Measurements from ENCODE around the gene NMBR. TPM values are rescaled to one million over a fixed set of nuclear protein-coding genes. Genes with fewer than 3 reads are reported as not detected.
"Not testable (repeated sequence)": the region's sequence is repeated elsewhere in the genome, so short reads cannot be mapped to it uniquely, and the experiment has no call there.

NMBR gene
- total RNA-seq, 1 experiment from 2014 or later, result not detected

- no peaks in the 10 kb centered on the region for H4K20me1 ChIP-seq (ENCODE audit: insufficient read depth, low read depth, low read length)
- H3K9me2 ChIP-seq (replicated peaks; ENCODE audit: insufficient read depth, low read length), result no peaks in the 10 kb centered on the region
- no peaks in the 10 kb centered on the region for H3K36me3 ChIP-seq (ENCODE audit: insufficient read depth, low read length)
- no peak overlapping the region for H2AFZ ChIP-seq (ENCODE audit: low read length)
- H3K4me3 ChIP-seq (ENCODE audit: low read length), result no peak overlapping the region
- H3K4me1 ChIP-seq (ENCODE audit: low read length), result no peaks in the 10 kb centered on the region
- H3K27ac ChIP-seq (ENCODE audit: low read length), result no peak overlapping the region
- H3K9ac ChIP-seq (ENCODE audit: low read length), result no peak overlapping the region
- peak; percentile 40 for DNase-seq
- no peaks in the 10 kb centered on the region for H3K27me3 ChIP-seq (ENCODE audit: low read length)
- no peak overlapping the region for H3K4me2 ChIP-seq (ENCODE audit: low read depth, low read length, poor library complexity, severe bottlenecking)
- H3K79me2 ChIP-seq (ENCODE audit: low read length), result no peaks in the 10 kb centered on the region
- no peaks in the 10 kb centered on the region for H3K9me3 ChIP-seq (ENCODE audit: low read length)
These were observed 74.9 kb downstream of the NMBR start for GRCh38 chr6:142071981-142072380.

GRCh38 chr6:142068416-142068815 is 78.5 kb downstream of the NMBR start:
- Histone ChIP-seq H3K79me2 (ENCODE audit: low read length) (no peaks in the 10 kb centered on the region), H3K27me3 (ENCODE audit: low read length) (no peaks in the 10 kb centered on the region), H3K4me2 (ENCODE audit: low read depth, low read length, poor library complexity, severe bottlenecking) (no peak overlapping the region), H3K9me3 (ENCODE audit: low read length) (no peaks in the 10 kb centered on the region), H3K4me1 (ENCODE audit: low read length) (no peaks in the 10 kb centered on the region), H3K4me3 (ENCODE audit: low read length) (no peak overlapping the region), H4K20me1 (ENCODE audit: insufficient read depth, low read depth, low read length) (no peaks in the 10 kb centered on the region), H3K9me2 (replicated peaks; ENCODE audit: insufficient read depth, low read length) (no peaks in the 10 kb centered on the region), H3K36me3 (ENCODE audit: insufficient read depth, low read length) (no peaks in the 10 kb centered on the region), H3K9ac (ENCODE audit: low read length) (no peak overlapping the region), H3K27ac (ENCODE audit: low read length) (no peak overlapping the region), H2AFZ (ENCODE audit: low read length) (no peak overlapping the region)
- no peak for DNase-seq

GRCh38 chr6:142062861-142063260 is 84.1 kb downstream of the NMBR start:
- H3K9me3 ChIP-seq (ENCODE audit: low read length); H3K36me3 ChIP-seq (ENCODE audit: insufficient read depth, low read length); DNase-seq; H3K79me2 ChIP-seq (ENCODE audit: low read length); H2AFZ ChIP-seq (ENCODE audit: low read length); H3K4me1 ChIP-seq (ENCODE audit: low read length); H3K4me3 ChIP-seq (ENCODE audit: low read length); H4K20me1 ChIP-seq (ENCODE audit: insufficient read depth, low read depth, low read length); H3K27me3 ChIP-seq (ENCODE audit: low read length); H3K4me2 ChIP-seq (ENCODE audit: low read depth, low read length, poor library complexity, severe bottlenecking); H3K9me2 ChIP-seq (replicated peaks; ENCODE audit: insufficient read depth, low read length); H3K27ac ChIP-seq (ENCODE audit: low read length); H3K9ac ChIP-seq (ENCODE audit: low read length): not testable (repeated sequence)

GRCh38 chr6:142058551-142059290 is 88.2 kb downstream of the NMBR start:
- H3K4me2 ChIP-seq (ENCODE audit: low read depth, low read length, poor library complexity, severe bottlenecking), result no peak overlapping the region
- no peak overlapping the region for H3K4me3 ChIP-seq (ENCODE audit: low read length)
- no peaks in the 10 kb centered on the region for H3K4me1 ChIP-seq (ENCODE audit: low read length)
- H4K20me1 ChIP-seq (ENCODE audit: insufficient read depth, low read depth, low read length), result no peaks in the 10 kb centered on the region
- no peaks in the 10 kb centered on the region for H3K36me3 ChIP-seq (ENCODE audit: insufficient read depth, low read length)
- no peaks in the 10 kb centered on the region for H3K79me2 ChIP-seq (ENCODE audit: low read length)
- no peak for DNase-seq
- H2AFZ ChIP-seq (ENCODE audit: low read length), result no peak overlapping the region
- no peaks in the 10 kb centered on the region for H3K9me3 ChIP-seq (ENCODE audit: low read length)
- no peak overlapping the region for H3K27ac ChIP-seq (ENCODE audit: low read length)
- no peaks in the 10 kb centered on the region for H3K9me2 ChIP-seq (replicated peaks; ENCODE audit: insufficient read depth, low read length)
- no peak overlapping the region for H3K9ac ChIP-seq (ENCODE audit: low read length)
- H3K27me3 ChIP-seq (ENCODE audit: low read length), result no peaks in the 10 kb centered on the region

DNA sequence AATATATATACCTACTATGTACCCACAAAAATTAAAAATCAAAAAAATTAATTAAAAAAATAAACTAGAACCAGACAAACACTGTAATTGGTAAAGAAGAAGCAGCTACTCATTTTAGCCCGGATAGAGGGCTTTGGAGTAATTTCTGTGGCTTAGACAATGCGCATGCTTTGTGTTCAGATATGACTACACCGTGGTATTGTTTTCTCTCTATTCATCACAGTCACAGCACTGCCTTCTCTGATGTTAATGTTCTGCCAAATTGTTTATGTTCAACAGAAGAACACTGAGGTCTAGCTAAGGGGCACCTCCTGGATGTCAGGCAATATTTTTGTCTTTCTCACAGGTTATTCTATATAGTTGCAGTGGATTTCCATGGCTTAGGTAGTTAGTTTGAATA is 91.7 kb downstream of the NMBR start:
- no peak overlapping the region for H3K27ac ChIP-seq (ENCODE audit: low read length)
- H3K27me3 ChIP-seq (ENCODE audit: low read length), result no peaks in the 10 kb centered on the region
- no peak overlapping the region for H3K4me2 ChIP-seq (ENCODE audit: low read depth, low read length, poor library complexity, severe bottlenecking)
- H3K4me1 ChIP-seq (ENCODE audit: low read length), result no peaks in the 10 kb centered on the region
- H3K36me3 ChIP-seq (ENCODE audit: insufficient read depth, low read length), result no peaks in the 10 kb centered on the region
- H3K4me3 ChIP-seq (ENCODE audit: low read length), result no peak overlapping the region
- no peak overlapping the region for H3K9ac ChIP-seq (ENCODE audit: low read length)
- DNase-seq, result no peak
- peaks cover 5% of the 10 kb centered on the region; the same call in 1 of the 2 replicates for H3K9me3 ChIP-seq (ENCODE audit: low read length)
- no peak overlapping the region for H2AFZ ChIP-seq (ENCODE audit: low read length)
- H4K20me1 ChIP-seq (ENCODE audit: insufficient read depth, low read depth, low read length), result no peaks in the 10 kb centered on the region
- H3K9me2 ChIP-seq (replicated peaks; ENCODE audit: insufficient read depth, low read length), result no peaks in the 10 kb centered on the region
- no peaks in the 10 kb centered on the region for H3K79me2 ChIP-seq (ENCODE audit: low read length)

DNA sequence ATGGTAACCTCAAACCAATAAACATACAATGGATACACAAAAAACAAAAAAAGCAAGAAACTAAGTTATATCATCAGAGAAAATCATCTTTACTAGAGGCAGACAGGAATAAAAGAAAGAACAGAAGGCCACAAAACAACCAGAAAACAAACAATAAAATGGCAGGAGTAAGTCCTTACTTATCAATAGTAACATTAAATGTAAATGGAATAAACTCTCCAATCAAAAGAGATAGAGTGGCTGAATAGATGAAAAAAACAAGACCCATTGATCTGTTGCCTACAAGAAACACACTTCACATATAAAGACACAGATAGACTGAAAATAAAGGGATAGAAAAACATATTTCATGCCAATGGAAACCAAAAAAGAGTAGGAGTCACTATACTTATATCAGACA is 95.5 kb downstream of the NMBR start:
- no peak overlapping the region for H3K27ac ChIP-seq (ENCODE audit: low read length)
- no peak for DNase-seq
- no peaks in the 10 kb centered on the region for H4K20me1 ChIP-seq (ENCODE audit: insufficient read depth, low read depth, low read length)
- H3K4me3 ChIP-seq (ENCODE audit: low read length), result no peak overlapping the region
- no peak overlapping the region for H2AFZ ChIP-seq (ENCODE audit: low read length)
- H3K4me1 ChIP-seq (ENCODE audit: low read length), result no peaks in the 10 kb centered on the region
- H3K36me3 ChIP-seq (ENCODE audit: insufficient read depth, low read length), result no peaks in the 10 kb centered on the region
- H3K9me2 ChIP-seq (replicated peaks; ENCODE audit: insufficient read depth, low read length), result no peaks in the 10 kb centered on the region
- no peaks in the 10 kb centered on the region for H3K79me2 ChIP-seq (ENCODE audit: low read length)
- H3K4me2 ChIP-seq (ENCODE audit: low read depth, low read length, poor library complexity, severe bottlenecking), result no peak overlapping the region
- peaks cover 5% of the 10 kb centered on the region; the same call in 1 of the 2 replicates for H3K9me3 ChIP-seq (ENCODE audit: low read length)
- no peak overlapping the region for H3K9ac ChIP-seq (ENCODE audit: low read length)
- no peaks in the 10 kb centered on the region for H3K27me3 ChIP-seq (ENCODE audit: low read length)

DNA sequence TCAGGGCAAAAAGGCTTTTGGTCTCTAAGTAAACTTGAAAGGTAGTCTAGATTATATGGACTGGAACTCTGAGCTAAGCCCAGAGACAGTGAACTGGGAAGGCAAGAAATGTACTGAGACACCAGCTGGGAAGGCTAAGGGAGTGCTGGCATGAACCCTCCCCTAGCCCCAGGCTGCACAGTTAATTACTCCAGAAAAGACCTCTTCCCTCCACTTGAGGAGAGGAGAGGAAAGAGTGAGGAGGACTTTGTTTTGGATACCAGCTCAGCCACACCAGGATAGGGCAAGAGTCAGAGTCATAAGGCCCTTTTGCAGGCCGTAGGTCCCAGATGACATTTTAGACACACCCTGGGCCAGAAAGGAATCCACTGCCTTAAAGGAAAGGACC is 98.3 kb downstream of the NMBR start:
- Histone ChIP-seq H2AFZ (ENCODE audit: low read length) (no peak overlapping the region), H3K36me3 (ENCODE audit: insufficient read depth, low read length) (no peaks in the 10 kb centered on the region), H3K9me3 (ENCODE audit: low read length) (peaks cover 5% of the 10 kb centered on the region; the same call in 1 of the 2 replicates), H3K4me2 (ENCODE audit: low read depth, low read length, poor library complexity, severe bottlenecking) (no peak overlapping the region), H3K4me1 (ENCODE audit: low read length) (no peaks in the 10 kb centered on the region), H3K27ac (ENCODE audit: low read length) (no peak overlapping the region), H3K27me3 (ENCODE audit: low read length) (no peaks in the 10 kb centered on the region), H3K9ac (ENCODE audit: low read length) (no peak overlapping the region), H3K79me2 (ENCODE audit: low read length) (no peaks in the 10 kb centered on the region), H3K9me2 (replicated peaks; ENCODE audit: insufficient read depth, low read length) (no peaks in the 10 kb centered on the region), H4K20me1 (ENCODE audit: insufficient read depth, low read depth, low read length) (no peaks in the 10 kb centered on the region), H3K4me3 (ENCODE audit: low read length) (no peak overlapping the region)
- no peak for DNase-seq

DNA sequence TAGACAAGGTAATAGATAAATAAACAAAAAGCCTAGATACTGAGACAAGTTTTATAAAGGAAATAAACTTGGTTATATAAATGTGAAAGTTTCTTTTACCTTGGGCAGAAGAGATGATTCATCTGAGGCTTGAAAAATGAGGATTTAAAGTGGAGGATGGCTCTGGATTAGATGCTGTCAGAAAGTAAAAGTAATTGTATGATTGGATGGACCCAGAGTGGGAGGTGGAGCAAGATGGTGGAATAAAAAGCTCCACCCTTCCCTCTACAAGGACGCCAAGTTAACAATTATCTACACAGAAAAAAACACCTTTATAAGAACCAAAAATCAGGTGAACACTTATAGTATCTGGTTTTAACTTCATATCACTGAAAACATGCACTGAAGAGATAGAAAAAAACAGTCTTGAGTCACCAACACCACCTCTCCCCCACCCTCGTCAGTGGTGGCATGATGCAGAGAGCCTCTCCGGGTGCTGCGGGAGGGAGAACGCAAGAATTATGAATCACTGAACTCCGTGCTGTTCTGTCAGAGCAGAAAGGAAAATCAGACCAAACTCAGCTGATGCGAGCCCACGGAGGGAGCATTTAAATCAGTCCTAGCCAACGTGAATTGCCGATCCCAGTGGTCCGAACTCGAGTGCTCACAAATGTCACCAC is 98.9 kb downstream of the NMBR start:
- Histone ChIP-seq H4K20me1 (ENCODE audit: insufficient read depth, low read depth, low read length) (no peaks in the 10 kb centered on the region), H3K27ac (ENCODE audit: low read length) (no peak overlapping the region)
- DNase-seq, result no peak

More for the DNA sequence above, 98.9 kb downstream of the NMBR start:
- Histone ChIP-seq H3K9me3 (ENCODE audit: low read length) (peaks cover 5% of the 10 kb centered on the region; the same call in 1 of the 2 replicates), H3K4me1 (ENCODE audit: low read length) (no peaks in the 10 kb centered on the region), H3K27me3 (ENCODE audit: low read length) (no peaks in the 10 kb centered on the region), H3K79me2 (ENCODE audit: low read length) (no peaks in the 10 kb centered on the region), H3K4me3 (ENCODE audit: low read length) (no peak overlapping the region), H3K9me2 (replicated peaks; ENCODE audit: insufficient read depth, low read length) (no peaks in the 10 kb centered on the region), H3K9ac (ENCODE audit: low read length) (no peak overlapping the region), H3K4me2 (ENCODE audit: low read depth, low read length, poor library complexity, severe bottlenecking) (no peak overlapping the region), H3K36me3 (ENCODE audit: insufficient read depth, low read length) (no peaks in the 10 kb centered on the region), H2AFZ (ENCODE audit: low read length) (no peak overlapping the region)

Measured in Karpas-422 (cell line).